Stimulated activated naive CD8-positive, alpha-beta T cell treated with anti-CD3 and anti-CD28 coated beads, Interleukin-15, Interleukin-2, amounts not matched to agents 100 ng/mL and 50 ng/mL, for 24 hours (primary cell): ENCODE data around the gene CORIN.

ENCODE experiments used
- H3K27ac Mint-ChIP-seq: one replicate; pipeline ENCODE4 v1.8.0; 2021; ENCODE audit warnings: mild to moderate bottlenecking, mixed read lengths
- H3K27me3 Mint-ChIP-seq: one replicate; pipeline ENCODE4 v1.8.0; 2021; ENCODE audit warnings: mixed read lengths
- H3K36me3 Mint-ChIP-seq: one replicate; pipeline ENCODE4 v1.8.0; 2021; ENCODE audit warnings: low read depth, mixed read lengths
- H3K4me1 Mint-ChIP-seq: one replicate; pipeline ENCODE4 v1.8.0; 2021; ENCODE audit warnings: low read depth, mixed read lengths
- H3K4me3 Mint-ChIP-seq: one replicate; pipeline ENCODE4 v1.8.0; 2021; ENCODE audit warnings: mild to moderate bottlenecking, mixed read lengths
- H3K9me3 Mint-ChIP-seq: one replicate; pipeline ENCODE4 v1.8.0; 2021; ENCODE audit warnings: mixed read lengths

The CORIN gene

DNA sequence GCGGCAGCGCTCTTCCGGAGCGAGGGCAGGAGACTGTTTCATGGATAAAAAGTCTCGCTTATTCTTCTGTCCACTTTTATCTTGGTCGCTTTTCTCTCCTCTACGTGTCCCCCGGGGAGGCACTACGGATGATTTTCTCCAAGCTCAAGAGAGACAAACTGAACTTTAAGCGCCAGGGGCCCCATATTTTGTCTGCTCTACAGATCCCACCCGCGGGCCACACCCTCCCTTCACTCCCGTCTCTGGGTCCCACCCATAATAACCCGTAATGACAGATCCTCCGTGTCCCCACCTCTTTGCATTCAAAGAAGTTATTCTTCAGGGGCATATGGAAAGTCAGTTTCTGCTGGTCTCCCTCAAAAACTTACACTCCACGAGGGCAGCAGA, at the start of gene CORIN:
TSS of gene CORIN (minus strand) at position 160 of the 387 bp plus-strand sequence. CDS start at position 42, 118 bp downstream.
- Mint-ChIP-seq H3K4me3 (peak within 1 kb of the TSS; percentile 80), H3K27me3 (peaks cover 16% of the 10 kb centered on the region), H3K9me3 (no peaks in the 10 kb centered on the region), H3K36me3 (no peaks in the 10 kb centered on the region), H3K27ac (no peak within 1 kb of the TSS), H3K4me1 (peaks cover 37% of the 10 kb centered on the region)

GRCh38 chr4:47882228-47882627, 44.4 kb upstream of the CORIN start:
- Mint-ChIP-seq H3K27ac (no peak overlapping the region), H3K4me1 (no peaks in the 10 kb centered on the region), H3K36me3 (peaks cover 78% of the 10 kb centered on the region), H3K27me3 (no peaks in the 10 kb centered on the region), H3K9me3 (no peaks in the 10 kb centered on the region), H3K4me3 (no peak overlapping the region)

- H3K36me3 Mint-ChIP-seq = peaks cover 81% of the 10 kb centered on the region
- H3K4me3 Mint-ChIP-seq = no peak overlapping the region
- H3K4me1 Mint-ChIP-seq = peaks cover 9% of the 10 kb centered on the region
- no peak overlapping the region for H3K27ac Mint-ChIP-seq
- H3K27me3 Mint-ChIP-seq = no peaks in the 10 kb centered on the region
- H3K9me3 Mint-ChIP-seq = no peaks in the 10 kb centered on the region
Measured at GRCh38 chr4:47879458-47879857, 41.6 kb upstream of the CORIN start.

GRCh38 chr4:47876784-47877546, 39.1 kb upstream of the CORIN start:
- H3K36me3 Mint-ChIP-seq = peaks cover 78% of the 10 kb centered on the region
- H3K27me3 Mint-ChIP-seq = no peaks in the 10 kb centered on the region
- no peaks in the 10 kb centered on the region for H3K9me3 Mint-ChIP-seq
- H3K4me1 Mint-ChIP-seq = peaks cover 17% of the 10 kb centered on the region
- H3K27ac Mint-ChIP-seq = no peak overlapping the region
- no peak overlapping the region for H3K4me3 Mint-ChIP-seq

GRCh38 chr4:47876310-47876709, 38.4 kb upstream of the CORIN start:
- Mint-ChIP-seq H3K9me3 (no peaks in the 10 kb centered on the region), H3K27me3 (no peaks in the 10 kb centered on the region), H3K4me1 (peaks cover 17% of the 10 kb centered on the region), H3K27ac (no peak overlapping the region), H3K4me3 (no peak overlapping the region), H3K36me3 (peaks cover 74% of the 10 kb centered on the region)

GRCh38 chr4:47873877-47874541, 36.1 kb upstream of the CORIN start:
- Mint-ChIP-seq H3K4me1 (peaks cover 17% of the 10 kb centered on the region), H3K9me3 (no peaks in the 10 kb centered on the region), H3K27ac (peak overlapping the region; percentile 72), H3K36me3 (peaks cover 84% of the 10 kb centered on the region), H3K4me3 (no peak overlapping the region), H3K27me3 (no peaks in the 10 kb centered on the region)

DNA sequence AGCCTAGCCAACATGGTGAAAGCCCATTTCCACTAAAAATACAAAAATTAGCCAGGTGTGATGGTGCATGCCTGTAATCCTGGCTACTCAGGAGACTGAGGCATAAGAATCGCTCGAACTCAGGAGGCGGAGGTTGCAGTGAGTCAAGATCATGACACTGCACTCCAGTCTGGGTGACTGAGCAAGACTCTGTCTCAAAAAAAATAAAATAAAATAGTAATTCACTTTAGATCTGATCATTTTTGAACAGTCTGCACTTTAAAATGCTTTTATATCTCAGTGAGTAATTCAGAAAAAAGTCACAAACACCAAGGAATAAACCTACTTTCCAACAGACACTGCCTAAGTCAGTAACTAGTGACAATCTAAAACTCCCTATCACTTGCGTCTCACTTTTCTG, 25.6 kb upstream of the CORIN start:
- Mint-ChIP-seq H3K27me3 (no peaks in the 10 kb centered on the region), H3K4me3 (no peak overlapping the region), H3K36me3 (peaks cover 56% of the 10 kb centered on the region), H3K4me1 (no peaks in the 10 kb centered on the region), H3K27ac (no peak overlapping the region), H3K9me3 (no peaks in the 10 kb centered on the region)

DNA sequence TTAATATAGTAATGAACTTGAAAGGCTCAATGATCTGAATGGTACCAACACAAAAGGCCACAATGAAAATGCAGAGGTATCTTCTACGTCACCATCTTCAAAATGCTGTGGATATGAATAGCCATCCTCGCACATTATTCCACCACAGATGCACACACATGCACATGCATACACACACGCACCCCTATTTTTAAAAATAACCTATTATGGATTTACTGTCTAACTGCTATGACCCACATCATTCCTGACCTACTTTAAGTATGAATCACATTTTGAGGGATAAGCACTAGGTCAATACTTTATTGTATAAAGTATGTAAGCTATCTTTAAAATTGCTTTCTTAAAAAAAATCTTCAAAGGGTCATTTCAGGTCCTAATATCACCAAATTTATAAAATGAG, 24.4 kb upstream of the CORIN start:
- H3K4me1 Mint-ChIP-seq = no peaks in the 10 kb centered on the region
- no peak overlapping the region for H3K27ac Mint-ChIP-seq
- peaks cover 44% of the 10 kb centered on the region for H3K36me3 Mint-ChIP-seq
- H3K9me3 Mint-ChIP-seq = no peaks in the 10 kb centered on the region
- H3K27me3 Mint-ChIP-seq = no peaks in the 10 kb centered on the region
- no peak overlapping the region for H3K4me3 Mint-ChIP-seq

GRCh38 chr4:47860305-47860704, 22.4 kb upstream of the CORIN start:
- H3K27ac Mint-ChIP-seq = no peak overlapping the region
- H3K4me1 Mint-ChIP-seq = no peaks in the 10 kb centered on the region
- H3K9me3 Mint-ChIP-seq = no peaks in the 10 kb centered on the region
- H3K27me3 Mint-ChIP-seq = no peaks in the 10 kb centered on the region
- H3K36me3 Mint-ChIP-seq = peaks cover 33% of the 10 kb centered on the region
- no peak overlapping the region for H3K4me3 Mint-ChIP-seq

DNA sequence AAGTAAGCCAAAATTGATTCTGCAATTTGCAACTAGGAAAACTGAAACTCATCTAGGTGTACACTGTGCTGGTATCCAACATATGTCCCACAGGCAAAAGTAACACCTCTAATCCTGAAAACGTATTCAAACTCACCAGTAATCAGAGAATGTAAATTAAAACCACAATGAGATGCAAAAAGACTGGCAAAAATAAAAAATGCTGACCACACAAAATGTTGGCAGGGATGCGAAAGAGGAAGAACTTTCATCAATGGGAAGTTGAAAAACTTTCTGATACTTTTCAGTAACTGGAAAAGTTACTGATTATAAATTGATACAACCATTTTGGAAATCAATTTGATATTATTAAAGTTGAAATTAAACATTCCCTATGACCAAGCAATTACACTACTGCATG, 20.1 kb upstream of the CORIN start:
- Mint-ChIP-seq H3K36me3 (peaks cover 40% of the 10 kb centered on the region), H3K9me3 (no peaks in the 10 kb centered on the region), H3K27me3 (no peaks in the 10 kb centered on the region), H3K4me3 (no peak overlapping the region), H3K4me1 (no peaks in the 10 kb centered on the region), H3K27ac (no peak overlapping the region)

DNA sequence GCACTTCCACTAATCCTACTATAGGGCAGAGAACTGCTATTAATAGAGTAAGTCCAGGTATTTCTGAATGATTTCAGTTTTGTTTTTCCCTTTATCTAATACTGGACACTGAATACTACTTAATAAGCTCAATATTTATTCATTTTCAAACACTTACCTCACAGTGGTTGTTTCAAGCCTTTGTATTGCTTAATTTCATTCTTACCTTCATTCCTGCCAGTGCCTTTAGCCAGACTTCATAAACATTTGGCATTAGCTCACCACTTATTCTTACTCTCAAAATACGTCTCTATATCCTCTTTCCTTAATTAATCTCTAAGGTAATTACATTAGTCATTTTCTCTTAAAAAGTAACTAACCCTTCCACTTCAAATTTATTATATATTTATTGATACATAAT, 18.8 kb upstream of the CORIN start:
- Mint-ChIP-seq H3K27ac (no peak overlapping the region), H3K27me3 (no peaks in the 10 kb centered on the region), H3K4me3 (no peak overlapping the region), H3K36me3 (peaks cover 39% of the 10 kb centered on the region), H3K9me3 (no peaks in the 10 kb centered on the region), H3K4me1 (no peaks in the 10 kb centered on the region)

- H3K36me3 Mint-ChIP-seq = peaks cover 48% of the 10 kb centered on the region
- H3K27ac Mint-ChIP-seq = no peak overlapping the region
- no peaks in the 10 kb centered on the region for H3K9me3 Mint-ChIP-seq
- H3K4me1 Mint-ChIP-seq = no peaks in the 10 kb centered on the region
- no peaks in the 10 kb centered on the region for H3K27me3 Mint-ChIP-seq
- H3K4me3 Mint-ChIP-seq = no peak overlapping the region
Measured at GRCh38 chr4:47855350-47855749, 17.5 kb upstream of the CORIN start.

- Mint-ChIP-seq H3K4me3 (no peak overlapping the region), H3K36me3 (peaks cover 67% of the 10 kb centered on the region), H3K4me1 (no peaks in the 10 kb centered on the region), H3K27ac (no peak overlapping the region), H3K9me3 (no peaks in the 10 kb centered on the region), H3K27me3 (no peaks in the 10 kb centered on the region)
Measured at GRCh38 chr4:47852136-47852535, 14.3 kb upstream of the CORIN start.

DNA sequence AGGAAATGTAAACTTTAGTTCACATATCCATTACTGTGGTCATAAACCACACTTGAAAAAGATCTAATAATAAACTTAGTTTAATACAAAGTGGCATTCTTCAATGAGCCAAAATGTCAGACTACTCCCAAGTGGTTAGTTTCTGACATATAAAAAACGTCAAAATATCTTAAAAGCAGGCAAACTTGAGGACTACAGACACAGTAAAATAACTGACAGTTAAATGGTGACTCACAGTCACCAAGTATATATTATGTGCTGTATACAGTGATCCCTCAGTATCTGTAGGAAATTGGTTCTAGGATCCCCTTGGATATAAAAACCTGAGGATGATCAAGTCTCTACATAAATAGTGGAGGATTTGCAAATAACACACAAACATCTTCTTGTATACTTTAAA, 11.6 kb upstream of the CORIN start:
- no peaks in the 10 kb centered on the region for H3K4me1 Mint-ChIP-seq
- no peak overlapping the region for H3K27ac Mint-ChIP-seq
- no peaks in the 10 kb centered on the region for H3K27me3 Mint-ChIP-seq
- no peaks in the 10 kb centered on the region for H3K9me3 Mint-ChIP-seq
- H3K4me3 Mint-ChIP-seq = no peak overlapping the region
- H3K36me3 Mint-ChIP-seq = peaks cover 72% of the 10 kb centered on the region

GRCh38 chr4:47848041-47848440, 10.2 kb upstream of the CORIN start:
- Mint-ChIP-seq H3K36me3 (peaks cover 75% of the 10 kb centered on the region), H3K9me3 (no peaks in the 10 kb centered on the region), H3K27me3 (no peaks in the 10 kb centered on the region), H3K4me3 (no peak overlapping the region), H3K4me1 (no peaks in the 10 kb centered on the region), H3K27ac (no peak overlapping the region)

DNA sequence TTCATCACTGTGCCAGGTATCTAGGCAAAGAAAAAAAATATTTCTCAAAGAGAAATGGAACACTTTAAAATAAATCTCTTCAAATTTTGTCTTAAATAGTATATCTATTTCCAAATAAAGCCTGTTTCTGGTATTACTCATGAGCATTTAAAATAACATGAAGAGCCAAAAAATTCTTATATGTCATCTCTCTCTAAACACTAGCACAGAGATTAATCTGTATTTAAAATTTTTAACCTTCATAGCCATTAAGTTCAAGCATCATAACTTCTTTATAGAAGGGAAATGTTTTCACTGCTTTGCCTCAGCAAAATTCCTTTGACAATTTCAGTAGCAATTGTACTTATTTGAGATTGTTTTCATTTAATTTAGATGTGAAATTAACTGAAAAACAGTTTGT, 5.1 kb upstream of the CORIN start:
- no peak overlapping the region for H3K27ac Mint-ChIP-seq
- no peaks in the 10 kb centered on the region for H3K9me3 Mint-ChIP-seq
- peaks cover 14% of the 10 kb centered on the region for H3K4me1 Mint-ChIP-seq
- no peak overlapping the region for H3K4me3 Mint-ChIP-seq
- no peaks in the 10 kb centered on the region for H3K27me3 Mint-ChIP-seq
- peaks cover 38% of the 10 kb centered on the region for H3K36me3 Mint-ChIP-seq
